Liver (tissue), 3 donors: ENCODE measurements around the gene UNC13B.

Source experiments
- EGR1 ChIP-seq, 2 donors: IDR thresholded peaks; 2 replicates each; pipeline ENCODE4 v1.6.1; 2016 to 2018; ENCODE audit warnings: antibody characterized with exemption in 2 of 2, low read depth in 2 of 2
- FOXA1 ChIP-seq: IDR thresholded peaks from 2 replicates; pipeline ENCODE4 v1.6.1; 2016; ENCODE audit warnings: antibody characterized with exemption
- JUND ChIP-seq, 2 donors: IDR thresholded peaks; 2 replicates each; pipeline ENCODE4 v1.6.1; 2016; ENCODE audit warnings: antibody characterized with exemption in 2 of 2
- RAD21 ChIP-seq, 2 donors: IDR thresholded peaks; 2 replicates each; pipeline ENCODE4 v1.6.1; 2016; ENCODE audit warnings: antibody characterized with exemption in 2 of 2, mild to moderate bottlenecking in 2 of 2
- REST ChIP-seq: IDR thresholded peaks from 2 replicates; pipeline ENCODE4 v1.6.1; 2016; ENCODE audit warnings: antibody characterized with exemption, mild to moderate bottlenecking
- RXRA ChIP-seq, 2 donors: IDR thresholded peaks; 2 replicates each; pipeline ENCODE4 v1.6.1; 2017 to 2018; ENCODE audit warnings: antibody characterized with exemption in 2 of 2, mild to moderate bottlenecking in 1 of 2
- SP1 ChIP-seq: IDR thresholded peaks from 2 replicates; pipeline ENCODE4 v1.6.1; 2018; ENCODE audit warnings: antibody characterized with exemption, mild to moderate bottlenecking
- TAF1 ChIP-seq: conservative IDR thresholded peaks from 2 replicates; pipeline ENCODE4 v1.6.1; 2016; ENCODE audit warnings: antibody characterized with exemption, mild to moderate bottlenecking
- YY1 ChIP-seq: IDR thresholded peaks from 2 replicates; pipeline ENCODE4 v1.6.1; 2016; ENCODE audit warnings: antibody characterized with exemption, mild to moderate bottlenecking
- TF ChIP-seq, protein P1 (sequence below): fragments of 150-350 bp; IDR thresholded peaks from 2 replicates; pipeline ENCODE4 v1.5.1; 2017; ENCODE audit warnings: improper control_type of control experiment, low read depth, low read length; ENCODE audit not compliant: missing input control
- TF ChIP-seq, protein P2 (sequence below): IDR thresholded peaks from 2 replicates; pipeline ENCODE4 v1.6.1; 2016; ENCODE audit warnings: antibody characterized with exemption
- TF ChIP-seq, protein P3 (sequence below): IDR thresholded peaks from 2 replicates; pipeline ENCODE4 v1.6.1; 2016; ENCODE audit warnings: antibody characterized with exemption
- donor health status: healthy.
- donor health status: healthy.

GRCh38 chr9:35114113-35114839, 47.5 kb upstream of the UNC13B start:
- TF ChIP-seq, protein P1, sequence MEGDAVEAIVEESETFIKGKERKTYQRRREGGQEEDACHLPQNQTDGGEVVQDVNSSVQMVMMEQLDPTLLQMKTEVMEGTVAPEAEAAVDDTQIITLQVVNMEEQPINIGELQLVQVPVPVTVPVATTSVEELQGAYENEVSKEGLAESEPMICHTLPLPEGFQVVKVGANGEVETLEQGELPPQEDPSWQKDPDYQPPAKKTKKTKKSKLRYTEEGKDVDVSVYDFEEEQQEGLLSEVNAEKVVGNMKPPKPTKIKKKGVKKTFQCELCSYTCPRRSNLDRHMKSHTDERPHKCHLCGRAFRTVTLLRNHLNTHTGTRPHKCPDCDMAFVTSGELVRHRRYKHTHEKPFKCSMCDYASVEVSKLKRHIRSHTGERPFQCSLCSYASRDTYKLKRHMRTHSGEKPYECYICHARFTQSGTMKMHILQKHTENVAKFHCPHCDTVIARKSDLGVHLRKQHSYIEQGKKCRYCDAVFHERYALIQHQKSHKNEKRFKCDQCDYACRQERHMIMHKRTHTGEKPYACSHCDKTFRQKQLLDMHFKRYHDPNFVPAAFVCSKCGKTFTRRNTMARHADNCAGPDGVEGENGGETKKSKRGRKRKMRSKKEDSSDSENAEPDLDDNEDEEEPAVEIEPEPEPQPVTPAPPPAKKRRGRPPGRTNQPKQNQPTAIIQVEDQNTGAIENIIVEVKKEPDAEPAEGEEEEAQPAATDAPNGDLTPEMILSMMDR = no peak
- TF ChIP-seq, protein P2, sequence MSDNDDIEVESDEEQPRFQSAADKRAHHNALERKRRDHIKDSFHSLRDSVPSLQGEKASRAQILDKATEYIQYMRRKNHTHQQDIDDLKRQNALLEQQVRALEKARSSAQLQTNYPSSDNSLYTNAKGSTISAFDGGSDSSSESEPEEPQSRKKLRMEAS = no peak
- TF ChIP-seq JUND (IDR thresholded peaks at IDR 0.05) (no peak), REST (no peak), EGR1 (IDR thresholded peaks at IDR 0.05; ENCODE audit: low read depth in 2 of 2) (no peak), FOXA1 (no peak), SP1 (peak; percentile 33), YY1 (no peak), TAF1 (no peak), RXRA (IDR thresholded peaks at IDR 0.05) (no peak), RAD21 (IDR thresholded peaks at IDR 0.05) (no peak)
- TF ChIP-seq, protein P3, sequence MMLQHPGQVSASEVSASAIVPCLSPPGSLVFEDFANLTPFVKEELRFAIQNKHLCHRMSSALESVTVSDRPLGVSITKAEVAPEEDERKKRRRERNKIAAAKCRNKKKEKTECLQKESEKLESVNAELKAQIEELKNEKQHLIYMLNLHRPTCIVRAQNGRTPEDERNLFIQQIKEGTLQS = no peak
